ENCODE measurements around the gene SDHA. TPM values are rescaled to one million over a fixed set of nuclear protein-coding genes. Genes with fewer than 3 reads are reported as not detected.

The SDHA gene
- polyA plus RNA-seq, 2 of the 4 experiments (the other 2 are of a cell fraction) = 115 to 134 TPM

DNA sequence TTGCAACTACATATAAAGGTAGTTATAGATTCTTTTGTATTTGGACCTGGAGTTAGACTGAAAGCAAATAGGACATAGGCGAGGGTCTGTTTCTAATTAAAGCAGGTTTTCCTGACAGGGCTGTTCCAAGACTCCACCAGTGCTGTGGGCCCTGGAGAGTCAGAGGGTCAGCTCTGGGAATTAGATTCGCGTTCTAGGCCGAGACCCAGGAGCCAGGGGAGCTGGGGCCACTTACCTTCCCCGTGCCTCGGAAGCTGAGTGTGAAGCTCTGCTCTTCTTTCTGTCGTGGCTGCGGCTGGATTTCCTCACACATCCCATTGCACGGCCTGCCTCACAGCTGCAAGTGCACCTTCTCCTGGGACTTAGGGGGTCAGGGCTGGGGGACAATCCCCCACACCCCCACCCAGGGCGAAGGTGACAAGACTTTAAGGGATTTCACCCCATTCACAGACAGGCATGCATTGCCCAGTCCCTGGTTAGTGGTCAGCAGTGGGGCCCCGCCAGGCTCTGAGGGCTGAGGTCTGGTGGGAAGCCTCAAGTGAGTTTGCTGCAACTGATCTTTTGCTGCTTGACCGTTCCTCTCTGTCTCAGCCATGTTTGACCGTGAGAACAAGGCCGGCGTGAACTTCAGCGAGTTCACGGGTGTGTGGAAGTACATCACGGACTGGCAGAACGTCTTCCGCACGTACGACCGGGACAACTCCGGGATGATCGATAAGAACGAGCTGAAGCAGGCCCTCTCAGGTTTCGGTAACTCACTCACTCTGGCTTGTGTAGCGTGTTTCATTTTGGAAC is 88.1 kb downstream of the SDHA start:
- ChIA-PET CTCF (interaction anchor here (0.6 to 4.2 kb wide), 2 partner anchors 10 to 129 kb away, joined by 3 to 21 read pairs; no protein-coding TSS in a partner anchor), POLR2A (no interaction called here)
- TF ChIP-seq, protein P1, sequence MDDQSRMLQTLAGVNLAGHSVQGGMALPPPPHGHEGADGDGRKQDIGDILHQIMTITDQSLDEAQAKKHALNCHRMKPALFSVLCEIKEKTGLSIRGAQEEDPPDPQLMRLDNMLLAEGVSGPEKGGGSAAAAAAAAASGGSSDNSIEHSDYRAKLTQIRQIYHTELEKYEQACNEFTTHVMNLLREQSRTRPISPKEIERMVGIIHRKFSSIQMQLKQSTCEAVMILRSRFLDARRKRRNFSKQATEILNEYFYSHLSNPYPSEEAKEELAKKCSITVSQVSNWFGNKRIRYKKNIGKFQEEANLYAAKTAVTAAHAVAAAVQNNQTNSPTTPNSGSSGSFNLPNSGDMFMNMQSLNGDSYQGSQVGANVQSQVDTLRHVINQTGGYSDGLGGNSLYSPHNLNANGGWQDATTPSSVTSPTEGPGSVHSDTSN (IDR thresholded peaks at IDR 0.05) = no peak
- no peak for TF ChIP-seq RAD21 (conservative IDR thresholded peaks at IDR 0.05 in 1 of 2, IDR thresholded peaks at IDR 0.05 in 1 of 2)
- TF ChIP-seq, protein P2, sequence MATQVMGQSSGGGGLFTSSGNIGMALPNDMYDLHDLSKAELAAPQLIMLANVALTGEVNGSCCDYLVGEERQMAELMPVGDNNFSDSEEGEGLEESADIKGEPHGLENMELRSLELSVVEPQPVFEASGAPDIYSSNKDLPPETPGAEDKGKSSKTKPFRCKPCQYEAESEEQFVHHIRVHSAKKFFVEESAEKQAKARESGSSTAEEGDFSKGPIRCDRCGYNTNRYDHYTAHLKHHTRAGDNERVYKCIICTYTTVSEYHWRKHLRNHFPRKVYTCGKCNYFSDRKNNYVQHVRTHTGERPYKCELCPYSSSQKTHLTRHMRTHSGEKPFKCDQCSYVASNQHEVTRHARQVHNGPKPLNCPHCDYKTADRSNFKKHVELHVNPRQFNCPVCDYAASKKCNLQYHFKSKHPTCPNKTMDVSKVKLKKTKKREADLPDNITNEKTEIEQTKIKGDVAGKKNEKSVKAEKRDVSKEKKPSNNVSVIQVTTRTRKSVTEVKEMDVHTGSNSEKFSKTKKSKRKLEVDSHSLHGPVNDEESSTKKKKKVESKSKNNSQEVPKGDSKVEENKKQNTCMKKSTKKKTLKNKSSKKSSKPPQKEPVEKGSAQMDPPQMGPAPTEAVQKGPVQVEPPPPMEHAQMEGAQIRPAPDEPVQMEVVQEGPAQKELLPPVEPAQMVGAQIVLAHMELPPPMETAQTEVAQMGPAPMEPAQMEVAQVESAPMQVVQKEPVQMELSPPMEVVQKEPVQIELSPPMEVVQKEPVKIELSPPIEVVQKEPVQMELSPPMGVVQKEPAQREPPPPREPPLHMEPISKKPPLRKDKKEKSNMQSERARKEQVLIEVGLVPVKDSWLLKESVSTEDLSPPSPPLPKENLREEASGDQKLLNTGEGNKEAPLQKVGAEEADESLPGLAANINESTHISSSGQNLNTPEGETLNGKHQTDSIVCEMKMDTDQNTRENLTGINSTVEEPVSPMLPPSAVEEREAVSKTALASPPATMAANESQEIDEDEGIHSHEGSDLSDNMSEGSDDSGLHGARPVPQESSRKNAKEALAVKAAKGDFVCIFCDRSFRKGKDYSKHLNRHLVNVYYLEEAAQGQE (IDR thresholded peaks at IDR 0.05) = no peak
- TF ChIP-seq SREBF2 (IDR thresholded peaks at IDR 0.05) = no peak
- no peak for TF ChIP-seq NFE2L2 (conservative IDR thresholded peaks at IDR 0.05; ENCODE audit: low read length)
- TF ChIP-seq, protein P3, sequence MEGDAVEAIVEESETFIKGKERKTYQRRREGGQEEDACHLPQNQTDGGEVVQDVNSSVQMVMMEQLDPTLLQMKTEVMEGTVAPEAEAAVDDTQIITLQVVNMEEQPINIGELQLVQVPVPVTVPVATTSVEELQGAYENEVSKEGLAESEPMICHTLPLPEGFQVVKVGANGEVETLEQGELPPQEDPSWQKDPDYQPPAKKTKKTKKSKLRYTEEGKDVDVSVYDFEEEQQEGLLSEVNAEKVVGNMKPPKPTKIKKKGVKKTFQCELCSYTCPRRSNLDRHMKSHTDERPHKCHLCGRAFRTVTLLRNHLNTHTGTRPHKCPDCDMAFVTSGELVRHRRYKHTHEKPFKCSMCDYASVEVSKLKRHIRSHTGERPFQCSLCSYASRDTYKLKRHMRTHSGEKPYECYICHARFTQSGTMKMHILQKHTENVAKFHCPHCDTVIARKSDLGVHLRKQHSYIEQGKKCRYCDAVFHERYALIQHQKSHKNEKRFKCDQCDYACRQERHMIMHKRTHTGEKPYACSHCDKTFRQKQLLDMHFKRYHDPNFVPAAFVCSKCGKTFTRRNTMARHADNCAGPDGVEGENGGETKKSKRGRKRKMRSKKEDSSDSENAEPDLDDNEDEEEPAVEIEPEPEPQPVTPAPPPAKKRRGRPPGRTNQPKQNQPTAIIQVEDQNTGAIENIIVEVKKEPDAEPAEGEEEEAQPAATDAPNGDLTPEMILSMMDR (IDR thresholded peaks at IDR 0.05) = no peak
- Histone ChIP-seq H3K4me3 (no peak overlapping the region), H3K4me2 (no peak overlapping the region), H3K27ac (no peak overlapping the region), H3K9me3 (no peaks in the 10 kb centered on the region), H3K4me1 (no peaks in the 10 kb centered on the region)
- DNase-seq (ENCODE audit: low read depth in 1 of 2, low spot score in 1 of 2) (no peak), FAIRE-seq (no peak), ATAC-seq (no peak)
- WGBS (ENCODE audit: missing lambda C conversion rate) = 93% methylated on average over 28 of the region's 28 CpGs

Other genes with a start within 250 kb of the SDHA start
- 0.59 and 0.78 TPM in 2 replicates for gene PLEKHG4B, start 126.2 kb upstream of the SDHA start, polyA plus RNA-seq (2011; rRNA removed)
- 0.57 to 0.67 TPM (median 0.66 TPM) in 3 replicates for gene PLEKHG4B, start 126.2 kb upstream of the SDHA start, polyA plus RNA-seq (2017; fragmentation: RNase III; extraction: RNeasy Plus Mini Kit Qiagen cat#74134 plus additional on column Dnase treatment)
- not detected in 2 replicates for gene LRRC14B, start 26.8 kb upstream of the SDHA start, polyA plus RNA-seq (2011; rRNA removed)
- not detected in 3 replicates for gene LRRC14B, start 26.8 kb upstream of the SDHA start, polyA plus RNA-seq (2017; fragmentation: RNase III; extraction: RNeasy Plus Mini Kit Qiagen cat#74134 plus additional on column Dnase treatment)
- gene CCDC127, start 167 bp upstream of the SDHA start, polyA plus RNA-seq (2011; rRNA removed) = 5.1 and 5.2 TPM in 2 replicates
- gene CCDC127, start 167 bp upstream of the SDHA start, polyA plus RNA-seq (2017; fragmentation: RNase III; extraction: RNeasy Plus Mini Kit Qiagen cat#74134 plus additional on column Dnase treatment) = 5.6 to 6.2 TPM (median 6.2 TPM) in 3 replicates
- 234 and 273 TPM in 2 replicates for gene PDCD6, start 53.3 kb downstream of the SDHA start, polyA plus RNA-seq (2011; rRNA removed)
- 174 to 184 TPM (median 174 TPM) in 3 replicates for gene PDCD6, start 53.3 kb downstream of the SDHA start, polyA plus RNA-seq (2017; fragmentation: RNase III; extraction: RNeasy Plus Mini Kit Qiagen cat#74134 plus additional on column Dnase treatment)
- 1.2 and 1.4 TPM in 2 replicates for gene AHRR, start 103.4 kb downstream of the SDHA start, polyA plus RNA-seq (2011; rRNA removed)
- 1.7 to 2.3 TPM (median 1.8 TPM) in 3 replicates for gene AHRR, start 103.4 kb downstream of the SDHA start, polyA plus RNA-seq (2017; fragmentation: RNase III; extraction: RNeasy Plus Mini Kit Qiagen cat#74134 plus additional on column Dnase treatment)
- gene EXOC3, start 224.9 kb downstream of the SDHA start, polyA plus RNA-seq (2011; rRNA removed) = 20.0 and 25.1 TPM in 2 replicates
- gene EXOC3, start 224.9 kb downstream of the SDHA start, polyA plus RNA-seq (2017; fragmentation: RNase III; extraction: RNeasy Plus Mini Kit Qiagen cat#74134 plus additional on column Dnase treatment) = 33.6 to 36.2 TPM (median 34.0 TPM) in 3 replicates